Body of pancreas (tissue), 4 donors: ENCODE data around the gene CTNS.

Source experiments
- POLR2A ChIP-seq, 3 donors: fragments of 450-650 bp; IDR thresholded peaks; one replicate each; pipeline ENCODE4 v1.6.1; 2016; ENCODE audit warnings: antibody characterized with exemption in 3 of 3, mild to moderate bottlenecking in 2 of 3
- TF ChIP-seq, protein P1 (sequence below), 7 experiments: fragments of 450-650 bp in 4 of 7; fragments of 200-600 bp in 3 of 7; sonication (generic) in 3 of 7; IDR thresholded peaks; one replicate each; pipeline ENCODE4 v1.5.1; 2016 to 2019; ENCODE audit warnings: antibody characterized with exemption in 7 of 7

DNA sequence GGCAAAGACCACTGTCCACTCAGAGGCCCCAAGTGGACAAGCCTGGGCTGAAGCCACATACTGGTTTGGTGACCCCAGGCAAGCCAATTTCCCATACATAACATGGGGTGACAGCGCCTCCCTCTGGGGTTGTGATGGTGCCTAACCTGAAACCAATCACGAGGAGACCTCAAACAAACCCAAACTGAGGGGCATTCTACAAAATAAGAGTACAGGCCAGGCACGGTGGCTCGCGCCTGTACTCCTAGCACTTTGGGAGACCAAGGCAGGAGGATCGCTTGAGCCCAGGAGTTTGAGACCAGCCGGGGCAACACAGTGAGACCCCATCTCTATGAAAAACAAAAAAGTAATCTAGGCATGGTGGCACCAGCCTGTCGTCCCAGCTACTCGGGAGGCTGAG, 55.8 kb downstream of the CTNS start:
- TF ChIP-seq, protein P1, sequence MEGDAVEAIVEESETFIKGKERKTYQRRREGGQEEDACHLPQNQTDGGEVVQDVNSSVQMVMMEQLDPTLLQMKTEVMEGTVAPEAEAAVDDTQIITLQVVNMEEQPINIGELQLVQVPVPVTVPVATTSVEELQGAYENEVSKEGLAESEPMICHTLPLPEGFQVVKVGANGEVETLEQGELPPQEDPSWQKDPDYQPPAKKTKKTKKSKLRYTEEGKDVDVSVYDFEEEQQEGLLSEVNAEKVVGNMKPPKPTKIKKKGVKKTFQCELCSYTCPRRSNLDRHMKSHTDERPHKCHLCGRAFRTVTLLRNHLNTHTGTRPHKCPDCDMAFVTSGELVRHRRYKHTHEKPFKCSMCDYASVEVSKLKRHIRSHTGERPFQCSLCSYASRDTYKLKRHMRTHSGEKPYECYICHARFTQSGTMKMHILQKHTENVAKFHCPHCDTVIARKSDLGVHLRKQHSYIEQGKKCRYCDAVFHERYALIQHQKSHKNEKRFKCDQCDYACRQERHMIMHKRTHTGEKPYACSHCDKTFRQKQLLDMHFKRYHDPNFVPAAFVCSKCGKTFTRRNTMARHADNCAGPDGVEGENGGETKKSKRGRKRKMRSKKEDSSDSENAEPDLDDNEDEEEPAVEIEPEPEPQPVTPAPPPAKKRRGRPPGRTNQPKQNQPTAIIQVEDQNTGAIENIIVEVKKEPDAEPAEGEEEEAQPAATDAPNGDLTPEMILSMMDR (IDR thresholded peaks at IDR 0.05): no peak
- TF ChIP-seq POLR2A (IDR thresholded peaks at IDR 0.05): no peak
